H9 (cell line): ENCODE measurements around the gene ZSWIM4. TPM values are rescaled to one million over a fixed set of nuclear protein-coding genes. Genes with fewer than 3 reads are reported as not detected.

Source experiments
- DNase-seq: peaks from one replicate; pipeline ENCODE4 v3.0.0-alpha.2; 2017
- H2AFZ ChIP-seq: one replicate; pipeline ENCODE4 v1.6.1; 2013; ENCODE audit warnings: mild to moderate bottlenecking, low read length, control low read depth, moderate library complexity
- H2AK5ac ChIP-seq: 2 replicates; pipeline ENCODE4 v1.6.1; 2013; ENCODE audit warnings: low read length, control low read depth, mixed read lengths; ENCODE audit not compliant: insufficient read length
- H2BK120ac ChIP-seq: one replicate; pipeline ENCODE4 v1.6.1; 2013; ENCODE audit warnings: low read depth, mild to moderate bottlenecking, low read length, control low read depth, inconsistent platforms; ENCODE audit not compliant: poor library complexity, severe bottlenecking
- H2BK12ac ChIP-seq: 2 replicates; pipeline ENCODE4 v1.6.1; 2013; ENCODE audit warnings: low read length, control low read depth, mixed read lengths, low read depth; ENCODE audit not compliant: insufficient read length
- H2BK15ac ChIP-seq: 2 replicates; pipeline ENCODE4 v1.6.1; 2013; ENCODE audit warnings: low read depth, low read length, control low read depth
- H2BK20ac ChIP-seq: one replicate; pipeline ENCODE4 v1.6.1; 2013; ENCODE audit warnings: low read depth, mild to moderate bottlenecking, low read length, control low read depth, inconsistent platforms; ENCODE audit not compliant: poor library complexity, severe bottlenecking
- H2BK5ac ChIP-seq: 2 replicates; pipeline ENCODE4 v1.6.1; 2013; ENCODE audit warnings: low read length, control low read depth, mixed read lengths; ENCODE audit not compliant: insufficient read length
- H3K14ac ChIP-seq: 2 replicates; pipeline ENCODE4 v1.6.1; 2013; ENCODE audit warnings: low read length, control low read depth; ENCODE audit not compliant: insufficient read depth
- H3K18ac ChIP-seq: 2 replicates; pipeline ENCODE4 v1.6.1; 2013; ENCODE audit warnings: low read depth, mild to moderate bottlenecking, mixed read lengths, low read length, control low read depth; ENCODE audit not compliant: insufficient read length
- H3K23ac ChIP-seq: 2 replicates; pipeline ENCODE4 v1.6.1; 2013; ENCODE audit warnings: low read length, control low read depth, mixed read lengths, low read depth; ENCODE audit not compliant: insufficient read length
- H3K23me2 ChIP-seq: 2 replicates; pipeline ENCODE4 v1.6.1; 2013; ENCODE audit warnings: low read depth, mild to moderate bottlenecking, mixed read lengths, low read length, control low read depth; ENCODE audit not compliant: insufficient read length, poor library complexity, severe bottlenecking
- H3K27ac ChIP-seq: 2 replicates; pipeline ENCODE4 v1.5.1; 2013; ENCODE audit warnings: low read length, control low read depth, mixed read lengths, low read depth; ENCODE audit not compliant: insufficient read length
- H3K27me3 ChIP-seq: 2 replicates; pipeline ENCODE4 v1.6.1; 2013; ENCODE audit warnings: low read length, control low read depth, inconsistent platforms; ENCODE audit not compliant: insufficient read depth
- H3K4ac ChIP-seq: 2 replicates; pipeline ENCODE4 v1.6.1; 2013; ENCODE audit warnings: low read depth, mild to moderate bottlenecking, control low read depth, inconsistent platforms, low read length, moderate library complexity
- H3K4me1 ChIP-seq: 2 replicates; pipeline ENCODE4 v1.6.1; 2013; ENCODE audit warnings: low read length, control low read depth, inconsistent platforms; ENCODE audit not compliant: insufficient read depth
- H3K4me2 ChIP-seq: 2 replicates; pipeline ENCODE4 v1.6.1; 2013; ENCODE audit warnings: low read length, control low read depth, mixed read lengths; ENCODE audit not compliant: insufficient read length, insufficient read depth
- H3K56ac ChIP-seq: 2 replicates; pipeline ENCODE4 v1.6.1; 2013; ENCODE audit warnings: low read depth, mild to moderate bottlenecking, mixed read lengths, low read length, control low read depth; ENCODE audit not compliant: insufficient read length
- H3K79me1 ChIP-seq: 2 replicates; pipeline ENCODE4 v1.6.1; 2013; ENCODE audit warnings: low read depth, mild to moderate bottlenecking, moderate library complexity, low read length, control low read depth, inconsistent platforms; ENCODE audit not compliant: insufficient read depth, poor library complexity, severe bottlenecking
- H3K79me2 ChIP-seq: 2 replicates; pipeline ENCODE4 v1.6.1; 2013; ENCODE audit warnings: low read length, control low read depth, inconsistent platforms; ENCODE audit not compliant: insufficient read depth
- H3K9ac ChIP-seq: 2 replicates; pipeline ENCODE4 v1.6.1; 2013; ENCODE audit warnings: low read length, control low read depth, mixed read lengths; ENCODE audit not compliant: insufficient read length; ENCODE audit errors: extremely low read depth
- H3K9me3 ChIP-seq: one replicate; pipeline ENCODE4 v1.6.1; 2013; ENCODE audit warnings: low read depth, low read length, inconsistent platforms; ENCODE audit not compliant: control insufficient read depth
- H3T11ph ChIP-seq: one replicate; pipeline ENCODE4 v1.6.1; 2013; ENCODE audit warnings: mild to moderate bottlenecking, low read length, control low read depth, inconsistent platforms
- H4K20me1 ChIP-seq: one replicate; pipeline ENCODE4 v1.6.1; 2013; ENCODE audit not compliant: control insufficient read depth, insufficient read length, insufficient read depth
- H4K5ac ChIP-seq: 2 replicates; pipeline ENCODE4 v1.6.1; 2013; ENCODE audit warnings: low read depth, mild to moderate bottlenecking, mixed read lengths, low read length, control low read depth; ENCODE audit not compliant: insufficient read length
- H4K8ac ChIP-seq: replicated peaks from 2 replicates; pipeline ENCODE4 v1.6.1; 2013; ENCODE audit warnings: low read length, control low read depth, mixed read lengths, low read depth; ENCODE audit not compliant: insufficient read length
- H4K91ac ChIP-seq: 2 replicates; pipeline ENCODE4 v1.6.1; 2013; ENCODE audit warnings: low read depth, mild to moderate bottlenecking, moderate library complexity, mixed read lengths, low read length, control low read depth; ENCODE audit not compliant: insufficient read length
- H3K27ac Mint-ChIP-seq, 3 experiments: 2 replicates in 2 of 3; 3 replicates in 1 of 3; pipeline ENCODE4 v1.8.0; 2020 to 2021; ENCODE audit warnings: mixed read lengths in 3 of 3, mild to moderate bottlenecking in 1 of 3, moderate library complexity in 1 of 3
- H3K27me3 Mint-ChIP-seq: 2 replicates; pipeline ENCODE4 v1.8.0; 2021; ENCODE audit warnings: low read depth, mild to moderate bottlenecking, moderate library complexity, mixed read lengths
- H3K36me3 Mint-ChIP-seq, 3 experiments: 2 replicates in 2 of 3; 3 replicates in 1 of 3; pipeline ENCODE4 v1.8.0; 2020 to 2021; ENCODE audit warnings: low read depth in 3 of 3, mixed read lengths in 3 of 3; ENCODE audit not compliant: insufficient read depth in 1 of 3
- H3K4me1 Mint-ChIP-seq, 2 experiments: 2 replicates each; pipeline ENCODE4 v1.8.0; 2020; ENCODE audit warnings: mixed read lengths in 2 of 2
- H3K4me3 Mint-ChIP-seq, 2 experiments: 2 replicates in 1 of 2; 3 replicates in 1 of 2; pipeline ENCODE4 v1.8.0; 2020 to 2021; ENCODE audit warnings: mild to moderate bottlenecking in 2 of 2, mixed read lengths in 2 of 2, moderate library complexity in 1 of 2
- H3K9me3 Mint-ChIP-seq, 2 experiments: 2 replicates in 1 of 2; 3 replicates in 1 of 2; pipeline ENCODE4 v1.8.0; 2020; ENCODE audit warnings: mild to moderate bottlenecking in 2 of 2, mixed read lengths in 2 of 2, moderate library complexity in 1 of 2
- WGBS: extraction: QIAGEN DNeasy Blood & Tissue Kit; methylation state at CpG from one replicate; pipeline ENCODE4 v1.1.7; 2013; ENCODE audit warnings: missing lambda C conversion rate, low lambda C conversion rate, mixed read lengths; ENCODE audit not compliant: insufficient read length; ENCODE audit errors: extremely low coverage; 5-methylcytosine and 5-hydroxymethylcytosine counted together
- total RNA-seq: library from RNA; stranded (reverse); gene quantifications from 2 replicates; pipeline ENCODE4 v1.2.1, GENCODE V29; 2021
- TF ChIP-seq, protein P1 (sequence below): fragments of 200-600 bp; sonication (generic); conservative IDR thresholded peaks from 3 replicates; pipeline ENCODE4 v1.8.0; 2021; ENCODE audit warnings: antibody characterized with exemption, mild to moderate bottlenecking

The ZSWIM4 gene
- total RNA-seq, 1 experiment from 2014 or later, result 50.7 TPM

DNA sequence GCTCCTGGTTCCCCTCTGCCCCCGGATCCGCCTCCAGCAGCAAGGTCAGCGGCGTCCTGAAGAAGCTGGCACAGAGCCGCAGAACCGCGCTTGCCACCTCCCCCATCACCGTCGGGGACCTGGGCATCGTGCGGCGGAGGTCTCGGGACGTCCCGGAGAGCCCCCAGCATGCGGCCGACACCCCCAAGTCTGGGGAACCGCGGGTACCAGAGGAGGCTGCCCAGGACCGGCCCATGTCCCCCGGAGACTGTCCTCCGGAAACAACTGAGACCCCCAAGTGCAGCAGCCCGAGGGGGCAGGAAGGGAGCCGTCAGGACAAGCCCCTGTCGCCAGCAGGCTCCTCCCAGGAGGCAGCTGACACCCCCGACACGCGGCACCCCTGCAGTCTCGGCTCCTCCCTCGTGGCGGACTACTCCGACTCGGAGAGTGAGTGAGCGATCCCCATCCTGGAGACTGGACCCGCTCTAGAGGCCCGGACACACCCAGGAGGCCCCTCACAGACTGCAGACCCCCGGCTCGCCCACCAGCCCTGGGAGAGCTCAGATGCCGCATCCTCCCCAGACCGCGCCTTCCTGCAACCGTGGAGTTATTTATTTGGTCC, 32.5 kb upstream of the ZSWIM4 start:
- Histone ChIP-seq H3K9me3 (no peaks in the 10 kb centered on the region), H2BK5ac (no peak overlapping the region), H3K4me1 (no peaks in the 10 kb centered on the region; the same call in 1 of the 2 replicates), H3K23me2 (peaks cover 4% of the 10 kb centered on the region), H2AK5ac (no peak overlapping the region), H3K56ac (no peak overlapping the region), H3K9ac (no peak overlapping the region), H3K4ac (no peak overlapping the region), H2BK20ac (no peak overlapping the region), H3K4me2 (no peak overlapping the region), H2BK120ac (no peak overlapping the region), H4K20me1 (no peaks in the 10 kb centered on the region), H4K5ac (no peak overlapping the region), H2AFZ (no peak overlapping the region), H3K79me1 (no peaks in the 10 kb centered on the region), H3K14ac (no peak overlapping the region), H3T11ph (no peak overlapping the region), H3K27ac (no peak overlapping the region), H3K27me3 (no peaks in the 10 kb centered on the region), H3K18ac (no peak overlapping the region), H4K91ac (no peak overlapping the region), H3K23ac (no peak overlapping the region), H2BK15ac (no peak overlapping the region), H4K8ac (no peak overlapping the region), H3K79me2 (no peaks in the 10 kb centered on the region), H2BK12ac (no peak overlapping the region)
- no CpG with 5 or more reads among the region's 42 CpGs for WGBS
- Mint-ChIP-seq H3K4me3 (no peak overlapping the region), H3K27ac (no peak overlapping the region), H3K4me1 (peaks cover 6 to 8% of the 10 kb centered on the region in 2 experiments), H3K36me3 (peaks cover 10 to 47% (median 46%) of the 10 kb centered on the region in 3 experiments; a peak in 6 of 7 replicates), H3K27me3 (peaks cover 1% of the 10 kb centered on the region), H3K9me3 (no peaks in the 10 kb centered on the region)
- DNase-seq, result peak; percentile 44
- TF ChIP-seq, protein P1, sequence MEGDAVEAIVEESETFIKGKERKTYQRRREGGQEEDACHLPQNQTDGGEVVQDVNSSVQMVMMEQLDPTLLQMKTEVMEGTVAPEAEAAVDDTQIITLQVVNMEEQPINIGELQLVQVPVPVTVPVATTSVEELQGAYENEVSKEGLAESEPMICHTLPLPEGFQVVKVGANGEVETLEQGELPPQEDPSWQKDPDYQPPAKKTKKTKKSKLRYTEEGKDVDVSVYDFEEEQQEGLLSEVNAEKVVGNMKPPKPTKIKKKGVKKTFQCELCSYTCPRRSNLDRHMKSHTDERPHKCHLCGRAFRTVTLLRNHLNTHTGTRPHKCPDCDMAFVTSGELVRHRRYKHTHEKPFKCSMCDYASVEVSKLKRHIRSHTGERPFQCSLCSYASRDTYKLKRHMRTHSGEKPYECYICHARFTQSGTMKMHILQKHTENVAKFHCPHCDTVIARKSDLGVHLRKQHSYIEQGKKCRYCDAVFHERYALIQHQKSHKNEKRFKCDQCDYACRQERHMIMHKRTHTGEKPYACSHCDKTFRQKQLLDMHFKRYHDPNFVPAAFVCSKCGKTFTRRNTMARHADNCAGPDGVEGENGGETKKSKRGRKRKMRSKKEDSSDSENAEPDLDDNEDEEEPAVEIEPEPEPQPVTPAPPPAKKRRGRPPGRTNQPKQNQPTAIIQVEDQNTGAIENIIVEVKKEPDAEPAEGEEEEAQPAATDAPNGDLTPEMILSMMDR, result no peak
